ENCODE measurements around the gene CNOT11. TPM values are rescaled to one million over a fixed set of nuclear protein-coding genes. Genes with fewer than 3 reads are reported as not detected.

CNOT11 gene
- total and polyA plus RNA-seq, 2 of the 13 experiments (the other 11 are each of a cell fraction or from before 2014, with no cell fraction given): 114 to 209 TPM

- intact Hi-C loops (cut with micrococcal nuclease; ENCODE audit: unreplicated experiment) (no loop called here), in situ Hi-C loops (cut with HindIII; ENCODE audit: extremely low pct_ligation_motif_present, low pct_unique_long_range_greater_than_20kb) (no loop called here)
- no peak for DNase-seq (ENCODE audit: low spot score)
- Histone ChIP-seq H3K4me2 (ENCODE audit: low read depth, low read length) (peak overlapping the region; percentile 93), H3K9me3 (ENCODE audit: low read length) (no peaks in the 10 kb centered on the region), H4K20me1 (ENCODE audit: insufficient read depth, low read length) (peaks cover 3% of the 10 kb centered on the region; the same call in 1 of the 2 replicates), H3K79me2 (ENCODE audit: insufficient read depth, low read length) (peaks cover 50% of the 10 kb centered on the region), H3K4me1 (ENCODE audit: insufficient read depth, low read length) (peaks cover 75% of the 10 kb centered on the region), H3K9ac (ENCODE audit: insufficient read depth, low read depth, low read length) (peak overlapping the region; percentile 96), H2AFZ (ENCODE audit: low read length) (no peak overlapping the region), H3K27ac (ENCODE audit: extremely low read length, insufficient read depth, low read length) (peak overlapping the region; percentile 86), H3K36me3 (replicated peaks in 1 of 2; ENCODE audit: control insufficient read depth in 1 of 2, insufficient read depth in 2 of 2, low read length in 2 of 2) (peaks cover 0 to 8% of the 10 kb centered on the region in 2 experiments; a peak in 3 of 5 replicates), H3K4me3 (replicated peaks in 1 of 3; ENCODE audit: insufficient read depth in 1 of 3, low read depth in 2 of 3, low read length in 3 of 3) (peak overlapping the region; percentile 82 to 98 (median 90)), H3K27me3 (ENCODE audit: control insufficient read depth in 1 of 2, insufficient read depth in 2 of 2, low read length in 2 of 2) (no peaks in the 10 kb centered on the region; a peak in 1 of 5 replicates)
- FAIRE-seq: no peak
- CTCF ChIA-PET (ENCODE audit: low intra/inter-chr PET ratio, low total read pairs): interaction anchor here (2.7 kb wide), 1 partner anchor 241 kb away, joined by 12 read pairs; no protein-coding TSS in a partner anchor
- POLR2A ChIA-PET: interaction anchor here (0.6 to 4.1 kb wide), 14 partner anchors 10 to 651 kb away, joined by 3 to 53 read pairs (median 5); partner anchors contain the start of genes RNF149 and RPL31
- BruUV-seq (replicated peaks): no TSS peak
- 1% methylated on average over 19 of the region's 65 CpGs for WGBS (ENCODE audit: low lambda C conversion rate)
- ATAC-seq: peak; percentile 74
- TF ChIP-seq ZFYVE20 (CRISPR knock-in tag; IDR thresholded peaks at IDR 0.05; ENCODE audit: borderline replicate concordance, low read depth) (0 out of 2 replicates have a peak, but pooled peaks have one; percentile 61), RAD51 (IDR thresholded peaks at IDR 0.05; ENCODE audit: borderline replicate concordance) (no peak), IKZF5 (CRISPR knock-in tag; IDR thresholded peaks at IDR 0.05) (0 out of 2 replicates have a peak, but pooled peaks have one; percentile 7), SIN3A (IDR thresholded peaks at IDR 0.05; ENCODE audit: borderline replicate concordance, low read depth, low read length) (no peak), FIP1L1 (IDR thresholded peaks at IDR 0.05; ENCODE audit: borderline replicate concordance, insufficient read depth, low read depth, low read length) (no peak), HES4 (CRISPR knock-in tag; IDR thresholded peaks at IDR 0.05; ENCODE audit: borderline replicate concordance) (peak; percentile 42; the same call in 1 of the 2 replicates), ESRRA (CRISPR knock-in tag; IDR thresholded peaks at IDR 0.05; ENCODE audit: low read depth) (no peak; the same call in 1 of the 2 replicates), KLF16 (CRISPR knock-in tag; IDR thresholded peaks at IDR 0.05) (peak; percentile 9 to 57; a peak in 2 of 4 replicates), ZKSCAN1 (IDR thresholded peaks at IDR 0.05; ENCODE audit: low read length) (no peak), ZBTB39 (CRISPR knock-in tag; IDR thresholded peaks at IDR 0.05) (peak; percentile 71; the same call in 1 of the 2 replicates), ATF7-NPFF (CRISPR knock-in tag; IDR thresholded peaks at IDR 0.05; ENCODE audit: low read depth) (no peak), CHCHD3 (CRISPR knock-in tag; IDR thresholded peaks at IDR 0.05) (peak; percentile 94), KLF12 (CRISPR knock-in tag; IDR thresholded peaks at IDR 0.05; ENCODE audit: borderline replicate concordance) (no peak), ZBED4 (CRISPR knock-in tag; IDR thresholded peaks at IDR 0.05; ENCODE audit: borderline replicate concordance) (no peak), CHD2 (IDR thresholded peaks at IDR 0.05; ENCODE audit: low read depth, low read length) (no peak; the same call in 1 of the 2 replicates)
These were observed 472 bp downstream of the CNOT11 start for GRCh38 chr2:101253013-101253702.

Data from HepG2 (cell line).